IMR-90 (cell line): ENCODE results near the gene C3orf52. TPM values are rescaled to one million over a fixed set of nuclear protein-coding genes. Genes with fewer than 3 reads are reported as not detected.

Experiments used
- ATAC-seq: fragments of 200-7000 bp; cut with Tn5 transposase; 2 replicates; pipeline ENCODE4 v1.9.1; 2020; ENCODE audit warnings: low read depth, mild to moderate bottlenecking, moderate library complexity
- BruUV-seq: library from RNA; stranded (reverse); fragments of 400-500 nt; replicated peaks from 2 replicates; lab custom pipeline; 2021; lab: Mats Ljungman, UMichigan
- CTCF ChIA-PET: fragments of 300-600 bp; formaldehyde crosslinking; extraction: SDS; loops from one replicate; lab custom pipeline; 2021; ENCODE audit warnings: antibody characterized with exemption; lab: Yijun Ruan, JAX
- POLR2A ChIA-PET: fragments of 300-600 bp; sonication (Branson Sonifier 250); formaldehyde crosslinking; loops from one replicate; lab custom pipeline; 2022; ENCODE audit warnings: antibody characterized with exemption; ENCODE audit not compliant: unreplicated experiment; lab: Charles Lee
- DNase-seq: peaks from one replicate; pipeline ENCODE4 v3.0.0; 2013
- H2AFZ ChIP-seq: replicated peaks from 2 replicates; pipeline ENCODE3; 2013; ENCODE audit warnings: low read length, mild to moderate bottlenecking; ENCODE audit not compliant: poor library complexity
- H2AK5ac ChIP-seq: 2 replicates; pipeline ENCODE4 v1.6.1; 2013; ENCODE audit warnings: low read depth, low read length, inconsistent platforms
- H2AK9ac ChIP-seq: replicated peaks from 2 replicates; pipeline ENCODE3; 2013; ENCODE audit warnings: mild to moderate bottlenecking, low read depth, low read length, moderate library complexity; ENCODE audit not compliant: poor library complexity
- H2BK120ac ChIP-seq: 2 replicates; pipeline ENCODE4 v1.6.1; 2013; ENCODE audit warnings: low read depth, low read length, inconsistent platforms
- H2BK15ac ChIP-seq: 3 replicates; pipeline ENCODE4 v1.6.1; 2013; ENCODE audit warnings: low read depth, low read length, inconsistent platforms
- H2BK20ac ChIP-seq: 2 replicates; pipeline ENCODE4 v1.6.1; 2013; ENCODE audit warnings: low read depth, mild to moderate bottlenecking, inconsistent platforms, low read length, moderate library complexity
- H2BK5ac ChIP-seq: 2 replicates; pipeline ENCODE4 v1.6.1; 2013; ENCODE audit warnings: mild to moderate bottlenecking, low read depth, low read length, inconsistent platforms; ENCODE audit not compliant: poor library complexity, severe bottlenecking
- H3K14ac ChIP-seq: replicated peaks from 2 replicates; pipeline ENCODE4 v1.6.1; 2013; ENCODE audit warnings: low read depth, low read length, inconsistent platforms
- H3K18ac ChIP-seq: 2 replicates; pipeline ENCODE4 v1.6.1; 2013; ENCODE audit warnings: low read depth, low read length, control low read depth
- H3K23ac ChIP-seq: 2 replicates; pipeline ENCODE4 v1.6.1; 2013; ENCODE audit warnings: low read depth, low read length, inconsistent platforms
- H3K27ac ChIP-seq: 2 replicates; pipeline ENCODE4 v1.5.1; 2013; ENCODE audit warnings: mild to moderate bottlenecking, control low read depth, low read length; ENCODE audit not compliant: insufficient read depth
- H3K27me3 ChIP-seq: 2 replicates; pipeline ENCODE4 v1.6.1; 2013; ENCODE audit warnings: low read length; ENCODE audit not compliant: control insufficient read depth, insufficient read depth
- H3K36me3 ChIP-seq: 2 replicates; pipeline ENCODE4 v1.6.1; 2013; ENCODE audit warnings: low read length, mixed read lengths; ENCODE audit not compliant: control insufficient read depth, insufficient read depth
- H3K4ac ChIP-seq: 2 replicates; pipeline ENCODE4 v1.6.1; 2013; ENCODE audit warnings: low read depth, low read length, inconsistent platforms
- H3K4me1 ChIP-seq: 2 replicates; pipeline ENCODE4 v1.6.1; 2013; ENCODE audit warnings: low read length, mixed read lengths; ENCODE audit not compliant: control insufficient read depth, insufficient read depth
- H3K4me2 ChIP-seq: 2 replicates; pipeline ENCODE4 v1.6.1; 2013; ENCODE audit warnings: low read depth, mild to moderate bottlenecking, control low read depth, low read length, moderate library complexity
- H3K4me3 ChIP-seq: 2 replicates; pipeline ENCODE4 v1.5.1; 2013; ENCODE audit warnings: low read depth, mild to moderate bottlenecking, control low read depth, low read length, moderate library complexity; ENCODE audit not compliant: insufficient read depth
- H3K56ac ChIP-seq: 2 replicates; pipeline ENCODE4 v1.6.1; 2013; ENCODE audit warnings: low read length, inconsistent platforms; ENCODE audit not compliant: insufficient read depth; ENCODE audit errors: extremely low read depth
- H3K79me1 ChIP-seq, 2 experiments: 2 replicates each; pipeline ENCODE4 v1.6.1; 2013; ENCODE audit warnings: low read length in 2 of 2, inconsistent platforms in 1 of 2, low read depth in 1 of 2
- H3K9ac ChIP-seq: 2 replicates; pipeline ENCODE4 v1.6.1; 2013; ENCODE audit warnings: low read depth, low read length, control low read depth
- H3K9me1 ChIP-seq: 2 replicates; pipeline ENCODE4 v1.6.1; 2013; ENCODE audit warnings: low read length, inconsistent platforms; ENCODE audit not compliant: insufficient read depth
- H3K9me3 ChIP-seq: 2 replicates; pipeline ENCODE4 v1.6.1; 2013; ENCODE audit warnings: low read length; ENCODE audit not compliant: control insufficient read depth, insufficient read depth
- H4K20me1 ChIP-seq: 2 replicates; pipeline ENCODE4 v1.6.1; 2013; ENCODE audit warnings: low read length, inconsistent platforms; ENCODE audit not compliant: insufficient read depth
- H4K5ac ChIP-seq: 2 replicates; pipeline ENCODE4 v1.6.1; 2013; ENCODE audit warnings: mild to moderate bottlenecking, low read depth, low read length, control low read depth
- H4K8ac ChIP-seq, 2 experiments: 2 replicates each; pipeline ENCODE4 v1.6.1; 2013; ENCODE audit warnings: low read depth in 2 of 2, low read length in 2 of 2, control low read depth in 1 of 2, inconsistent platforms in 1 of 2
- H4K91ac ChIP-seq: 2 replicates; pipeline ENCODE4 v1.6.1; 2013; ENCODE audit warnings: low read depth, low read length, inconsistent platforms; ENCODE audit not compliant: insufficient read depth
- BHLHE40 ChIP-seq: fragments of 150-350 bp; IDR thresholded peaks from 2 replicates; pipeline ENCODE4 v1.6.1; 2016; ENCODE audit warnings: mild to moderate bottlenecking, low read depth, low read length
- CEBPB ChIP-seq: IDR thresholded peaks from 2 replicates; pipeline ENCODE4 v1.6.1; 2012; ENCODE audit warnings: low read depth, low read length, improper control_type of control experiment
- FOS ChIP-seq: fragments of 150-350 bp; IDR thresholded peaks from 2 replicates; pipeline ENCODE4 v1.6.1; 2016; ENCODE audit warnings: low read depth, low read length
- MAFK ChIP-seq: IDR thresholded peaks from 2 replicates; pipeline ENCODE4 v1.6.1; 2012; ENCODE audit warnings: low read depth, low read length, improper control_type of control experiment
- RFX5 ChIP-seq: IDR thresholded peaks from 2 replicates; pipeline ENCODE4 v1.8.0; 2012; ENCODE audit warnings: low read depth, mild to moderate bottlenecking, low read length, moderate library complexity
- SMC3 ChIP-seq: fragments of 150-350 bp; IDR thresholded peaks from 2 replicates; pipeline ENCODE4 v1.6.1; 2016; ENCODE audit warnings: low read depth, mild to moderate bottlenecking, antibody characterized with exemption, low read length, moderate library complexity
- dilution Hi-C: fragments of 300-500 bp; cut with HindIII; formaldehyde crosslinking; loops from one replicate; pipeline ENCODE4 v1.14.3; 2018; ENCODE audit warnings: low sequenced_read_pairs; ENCODE audit not compliant: unreplicated experiment
- in situ Hi-C: fragments of 300-500 bp; cut with MboI; formaldehyde crosslinking; loops from 3 replicates; pipeline ENCODE4 v1.14.3; 2019; ENCODE audit warnings: low sequenced_read_pairs, inconsistent platforms, mixed read lengths
- intact Hi-C: fragments of 100-400 bp; cut with micrococcal nuclease; formaldehyde crosslinking; loops from 2 replicates; pipeline ENCODE4 v1.10.0; 2022
- polyA plus RNA-seq, 3 experiments: library from polyadenylated mRNA; depleted of rRNA; stranded (reverse); fragments of >200 nt; gene quantifications; 2 replicates each; pipeline ENCODE4 v1.2.3, GENCODE V29; 2012; ENCODE audit warnings: low replicate concordance in 1 of 3
- total RNA-seq: library from RNA; depleted of rRNA; stranded (reverse); fragments of >200 nt; gene quantifications from 2 replicates; pipeline ENCODE4 v1.2.3, GENCODE V29; 2012
- TF ChIP-seq, protein P1 (sequence below): fragments of 150-350 bp; IDR thresholded peaks from 2 replicates; pipeline ENCODE4 v1.6.1; 2017; ENCODE audit warnings: mild to moderate bottlenecking, antibody characterized with exemption, low read length, low read depth

C3orf52 gene
- total and polyA plus RNA-seq, 2 of the 4 experiments (the other 2 are of a cell fraction): 7.5 to 12.5 TPM

DNA sequence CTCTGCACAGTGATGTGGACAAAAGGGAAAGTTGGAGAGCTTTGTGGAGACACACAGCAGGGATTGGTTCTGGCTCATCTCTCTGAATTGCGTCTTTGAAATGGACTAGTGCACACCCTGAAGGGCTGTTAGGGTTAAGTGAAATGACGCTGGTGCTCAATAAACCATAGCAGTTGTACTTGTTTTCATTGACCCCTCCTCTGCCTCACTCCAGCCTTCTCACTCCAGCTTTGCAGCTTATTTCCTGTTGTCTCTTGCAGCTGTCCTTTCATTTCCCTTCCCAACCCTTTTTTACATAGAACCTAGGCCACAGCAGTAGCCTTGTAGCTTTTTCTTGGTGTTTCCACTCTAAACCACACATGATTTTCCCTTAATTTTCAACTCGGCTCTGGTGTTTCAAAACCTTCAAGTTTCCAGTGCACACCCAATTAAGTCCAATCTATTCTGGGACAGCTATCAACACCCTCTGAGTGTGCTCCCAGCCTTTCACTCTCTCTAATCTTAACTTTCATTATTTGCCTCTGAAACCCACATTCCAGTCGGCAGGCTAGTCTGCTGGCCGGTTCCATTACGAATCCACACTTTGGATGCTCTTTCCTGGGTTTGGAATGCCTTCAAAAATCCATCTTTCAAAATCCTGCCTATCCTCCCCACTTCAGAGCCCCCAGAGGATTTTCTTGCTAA is 6.4 kb downstream of the C3orf52 start (continued):
- TF ChIP-seq FOS (no peak), CEBPB (no peak)

DNA sequence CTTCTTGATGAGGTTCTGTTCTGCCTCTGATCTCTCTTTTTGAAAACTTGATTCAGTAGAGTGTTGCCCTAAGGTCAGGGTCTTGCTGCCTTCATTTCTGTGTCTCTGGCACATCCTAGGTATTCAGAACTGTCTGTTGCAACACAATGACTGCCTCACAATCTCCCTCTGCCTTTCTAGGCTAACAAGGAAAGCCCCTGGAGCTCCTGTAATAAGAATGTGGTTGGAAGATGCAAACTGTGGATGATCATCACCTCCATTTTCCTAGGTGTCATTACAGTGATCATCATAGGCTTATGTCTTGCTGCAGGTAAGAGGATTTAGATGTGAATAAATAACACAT is 7.0 kb downstream of the C3orf52 start:
- peak overlapping the region; percentile 72 for H2BK5ac ChIP-seq
- H4K20me1 ChIP-seq: no peaks in the 10 kb centered on the region
- H3K56ac ChIP-seq: no peak overlapping the region
- peak overlapping the region; percentile 42; the same call in 1 of the 2 replicates for H3K18ac ChIP-seq
- no peak overlapping the region; the same call in 1 of the 2 replicates for H3K4me3 ChIP-seq
- H4K5ac ChIP-seq: peak overlapping the region; percentile 84
- H3K9ac ChIP-seq: peak overlapping the region; percentile 8
- 0 out of 2 replicates have a peak overlapping the region, but pooled peaks have one; percentile 21 for H2AK5ac ChIP-seq
- intact Hi-C loops (no loop called here), dilution Hi-C loops (no loop called here), in situ Hi-C loops (no loop called here)
- H3K4me2 ChIP-seq: peak overlapping the region; percentile 81
- H2BK15ac ChIP-seq: peak overlapping the region; percentile 3; the same call in 1 of the 3 replicates
- H4K91ac ChIP-seq: no peak overlapping the region
- H2BK20ac ChIP-seq: no peak overlapping the region
- ChIA-PET POLR2A (no interaction called here), CTCF (interaction anchor here (1.3 to 1.5 kb wide), 3 partner anchors 14 to 19 kb away, joined by 3 to 4 read pairs (median 4); no protein-coding TSS in a partner anchor)
- H3K27ac ChIP-seq: peak overlapping the region; percentile 21; the same call in 1 of the 2 replicates
- H3K27me3 ChIP-seq: no peaks in the 10 kb centered on the region
- peaks cover 8% of the 10 kb centered on the region; the same call in 1 of the 2 replicates for H3K9me1 ChIP-seq
- H2BK120ac ChIP-seq: peak overlapping the region; percentile 47
- ATAC-seq (peak; percentile 9), DNase-seq (peak; percentile 32)
- peaks cover 3% of the 10 kb centered on the region; the same call in 1 of the 2 replicates for H3K9me3 ChIP-seq
- peaks cover 11% of the 10 kb centered on the region for H3K4me1 ChIP-seq
- peak overlapping the region; percentile 49; the same call in 1 of the 2 replicates for H3K23ac ChIP-seq
- H3K4ac ChIP-seq: peak overlapping the region; percentile 62; the same call in 1 of the 2 replicates
- TF ChIP-seq CEBPB (peak; percentile 68), MAFK (no peak), RFX5 (no peak), SMC3 (no peak), BHLHE40 (no peak)
- TF ChIP-seq, protein P1, sequence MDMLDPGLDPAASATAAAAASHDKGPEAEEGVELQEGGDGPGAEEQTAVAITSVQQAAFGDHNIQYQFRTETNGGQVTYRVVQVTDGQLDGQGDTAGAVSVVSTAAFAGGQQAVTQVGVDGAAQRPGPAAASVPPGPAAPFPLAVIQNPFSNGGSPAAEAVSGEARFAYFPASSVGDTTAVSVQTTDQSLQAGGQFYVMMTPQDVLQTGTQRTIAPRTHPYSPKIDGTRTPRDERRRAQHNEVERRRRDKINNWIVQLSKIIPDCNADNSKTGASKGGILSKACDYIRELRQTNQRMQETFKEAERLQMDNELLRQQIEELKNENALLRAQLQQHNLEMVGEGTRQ: no peak
- peak overlapping the region; percentile 49 to 77; a peak in 3 of 4 replicates for H4K8ac ChIP-seq
- H2AFZ ChIP-seq: no peak overlapping the region
- peak overlapping the region; percentile 12; the same call in 1 of the 2 replicates for H3K14ac ChIP-seq
- H2AK9ac ChIP-seq: no peak overlapping the region
- H3K36me3 ChIP-seq: no peaks in the 10 kb centered on the region
- BruUV-seq: no TSS peak
- peaks cover 14 to 59% of the 10 kb centered on the region in 2 experiments; a peak in 3 of 4 replicates for H3K79me1 ChIP-seq
